GM18909 (cell line): ENCODE measurements around the gene CYP1A1.

Experiments
- ATAC-seq: cut with Tn5 transposase; IDR thresholded peaks from one replicate; pipeline ENCODE4 v1.9.1; 2021; ENCODE audit warnings: mild to moderate bottlenecking; ENCODE audit not compliant: unreplicated experiment, poor library complexity

Gene CYP1A1

GRCh38 chr15:74696808-74697207, 28.5 kb downstream of the CYP1A1 start:
- ATAC-seq: no peak

- no peak for ATAC-seq
Measured at GRCh38 chr15:74696398-74696729, 29.0 kb downstream of the CYP1A1 start.

GRCh38 chr15:74695597-74696397, 29.5 kb downstream of the CYP1A1 start, which contains the start of gene EDC3:
Gene EDC3 (minus strand): TSS chr15:74696024. CDS start chr15:74675124, 20,900 bp downstream.
- ATAC-seq: peak; percentile 82

- ATAC-seq: no peak
Measured at GRCh38 chr15:74692327-74692726, 33.0 kb downstream of the CYP1A1 start.

- no peak for ATAC-seq
Measured at GRCh38 chr15:74683758-74684157, 41.6 kb downstream of the CYP1A1 start.

GRCh38 chr15:74682954-74683353, 42.4 kb downstream of the CYP1A1 start:
- ATAC-seq: no peak

GRCh38 chr15:74680456-74680855, 44.9 kb downstream of the CYP1A1 start:
- ATAC-seq: no peak

- ATAC-seq: no peak
Measured at GRCh38 chr15:74676801-74677200, 48.5 kb downstream of the CYP1A1 start.

GRCh38 chr15:74674161-74674560, 51.2 kb downstream of the CYP1A1 start:
- no peak for ATAC-seq

GRCh38 chr15:74669627-74670026, 55.7 kb downstream of the CYP1A1 start:
- no peak for ATAC-seq
